Lung (tissue), 12 donors: ENCODE data around the gene NOP10. TPM values are rescaled to one million over a fixed set of nuclear protein-coding genes. Genes with fewer than 3 reads are reported as not detected.
"Not testable (repeated sequence)": the region's sequence is repeated elsewhere in the genome, so short reads cannot be mapped to it uniquely, and the experiment has no call there.

Experiments used
- ATAC-seq: fragments of 200-7000 bp; cut with Tn5 transposase; one replicate; pipeline ENCODE4 v1.9.1; 2020; ENCODE audit warnings: moderate number of reproducible peaks; ENCODE audit not compliant: insufficient read depth, low FRiP score
- DNase-seq, 3 donors: peaks; one replicate each; pipeline ENCODE4 v3.0.0-alpha.2; 2013 to 2017
- H3K27ac ChIP-seq, 2 donors: one replicate each; pipeline ENCODE4 v1.5.1; 2013; ENCODE audit warnings: mild to moderate bottlenecking in 2 of 2, moderate library complexity in 2 of 2, control low read depth in 1 of 2, inconsistent platforms in 1 of 2, low read depth in 1 of 2, low read length in 1 of 2
- H3K27me3 ChIP-seq, 3 donors: one replicate each; pipeline ENCODE4 v1.5.1; 2013; ENCODE audit warnings: low read length in 2 of 3; ENCODE audit not compliant: control insufficient read depth in 3 of 3, insufficient read depth in 3 of 3
- H3K36me3 ChIP-seq, 4 donors: one replicate each; pipeline ENCODE4 v1.5.1; 2013; ENCODE audit warnings: low read length in 4 of 4, mild to moderate bottlenecking in 1 of 4, moderate library complexity in 1 of 4; ENCODE audit not compliant: control insufficient read depth in 4 of 4, insufficient read depth in 4 of 4
- H3K4me1 ChIP-seq, 5 donors: one replicate each; pipeline ENCODE4 v1.5.1; 2013; ENCODE audit warnings: low read length in 5 of 5, mild to moderate bottlenecking in 2 of 5, moderate library complexity in 1 of 5; ENCODE audit not compliant: control insufficient read depth in 5 of 5, insufficient read depth in 5 of 5
- H3K4me3 ChIP-seq: one replicate; pipeline ENCODE4 v1.5.1; 2013; ENCODE audit warnings: mild to moderate bottlenecking, control low read depth, moderate library complexity
- H3K9ac ChIP-seq, 2 donors: one replicate each; pipeline ENCODE4 v1.5.1; 2013; ENCODE audit warnings: low read length in 2 of 2, control low read depth in 1 of 2; ENCODE audit not compliant: insufficient read depth in 1 of 2
- H3K9me3 ChIP-seq, 4 donors: one replicate each; pipeline ENCODE4 v1.5.1; 2013; ENCODE audit warnings: low read length in 3 of 4, mild to moderate bottlenecking in 1 of 4, moderate library complexity in 1 of 4; ENCODE audit not compliant: control insufficient read depth in 4 of 4, insufficient read depth in 3 of 4
- CTCF ChIP-seq: IDR thresholded peaks from 2 replicates; pipeline ENCODE4 v1.5.1; 2012; ENCODE audit warnings: mild to moderate bottlenecking; ENCODE audit errors: control extremely low read depth, extremely low read depth
- WGBS, 2 donors: extraction: QIAGEN DNeasy Blood & Tissue Kit; methylation state at CpG; one replicate each; pipeline ENCODE4 v1.1.7; 2013; 5-methylcytosine and 5-hydroxymethylcytosine counted together
- polyA plus RNA-seq, 2 donors: library from polyadenylated mRNA; stranded (reverse); fragments of 200-250 nt; gene quantifications; one replicate each; pipeline ENCODE4 v1.2.1, GENCODE V29; 2013
- total RNA-seq, 2 donors: library from RNA; depleted of rRNA in 1 of 2; stranded (reverse); fragments of >200 nt in 1 of 2; gene quantifications; one replicate each; pipeline ENCODE4 v1.2.1, GENCODE V29; 2014 to 2021
- donor health status: control.
- donor health status: control.
- donor health status: Bipolar disorder and iron deficiency.
- donor health status: healthy.
- donor health status: DM: yes; HTN: yes; CAD: no.

Gene NOP10
- total and polyA plus RNA-seq, 4 donors: 103 to 509 (median 233) TPM

GRCh38 chr15:34357653-34358052 lies 14.7 kb upstream of the NOP10 start:
- no peak for TF ChIP-seq CTCF
- 86 to 91% methylated on average over 1 of the region's 1 CpG for WGBS, 2 donors
- no peak overlapping the region for H3K9ac ChIP-seq
- H3K27me3 ChIP-seq: no peaks in the 10 kb centered on the region
- H3K9me3 ChIP-seq: no peaks in the 10 kb centered on the region
- ATAC-seq: no peak
- no peak overlapping the region for H3K4me3 ChIP-seq
- peaks cover 5 to 24% (median 8%) of the 10 kb centered on the region in 4 donors for H3K36me3 ChIP-seq
- no peaks in the 10 kb centered on the region for H3K4me1 ChIP-seq
- no peak for DNase-seq
- no peak overlapping the region for H3K27ac ChIP-seq

GRCh38 chr15:34355241-34355640 lies 12.3 kb upstream of the NOP10 start:
- Histone ChIP-seq H3K4me1 (no peaks in the 10 kb centered on the region), H3K9ac (no peak overlapping the region), H3K36me3 (peaks cover under 1 to 20% (median 8%) of the 10 kb centered on the region in 4 donors), H3K9me3 (peaks cover 0 to 2% (median 0%) of the 10 kb centered on the region in 4 donors), H3K27me3 (no peaks in the 10 kb centered on the region), H3K4me3 (no peak overlapping the region), H3K27ac (no peak overlapping the region)
- WGBS, 2 donors: 88% methylated on average over 9 of the region's 9 CpGs
- no peak for TF ChIP-seq CTCF
- DNase-seq (no peak), ATAC-seq (no peak)

GRCh38 chr15:34354286-34354685 lies 11.3 kb upstream of the NOP10 start:
- Histone ChIP-seq H3K9me3 (peaks cover 0 to 2% (median 0%) of the 10 kb centered on the region in 4 donors), H3K4me1 (no peaks in the 10 kb centered on the region), H3K36me3 (peaks cover 0 to 20% (median 4%) of the 10 kb centered on the region in 4 donors), H3K27ac (no peak overlapping the region), H3K9ac (no peak overlapping the region), H3K27me3 (no peaks in the 10 kb centered on the region), H3K4me3 (no peak overlapping the region)
- WGBS, 2 donors: 88 to 93% methylated on average over 7 of the region's 7 CpGs
- ATAC-seq (no peak), DNase-seq (no peak)
- TF ChIP-seq CTCF: no peak

- no peaks in the 10 kb centered on the region for H3K27me3 ChIP-seq
- DNase-seq: no peak
- H3K36me3 ChIP-seq: peaks cover 0 to 17% (median 3%) of the 10 kb centered on the region in 4 donors
- H3K27ac ChIP-seq: no peak overlapping the region
- no peak for ATAC-seq
- no peak overlapping the region for H3K9ac ChIP-seq
- H3K4me3 ChIP-seq: no peak overlapping the region
- no peak for TF ChIP-seq CTCF
- H3K4me1 ChIP-seq: no peaks in the 10 kb centered on the region
- peaks cover 0 to 2% (median 0%) of the 10 kb centered on the region in 4 donors for H3K9me3 ChIP-seq
- WGBS, 2 donors: 81 to 89% methylated on average over 2 of the region's 2 CpGs
Observed at GRCh38 chr15:34353627-34354026, 10.7 kb upstream of the NOP10 start.

GRCh38 chr15:34352996-34353395 lies 10.1 kb upstream of the NOP10 start:
- WGBS, 2 donors: 92 to 96% methylated on average over 12 of the region's 12 CpGs
- DNase-seq: not testable (repeated sequence)

More at GRCh38 chr15:34352996-34353395, 10.1 kb upstream of the NOP10 start:
- H3K27me3 ChIP-seq, H3K27ac ChIP-seq, H3K4me3 ChIP-seq, H3K9me3 ChIP-seq, H3K4me1 ChIP-seq, H3K9ac ChIP-seq, ATAC-seq: not testable (repeated sequence)
- peaks cover 0 to 17% (median 1%) of the 10 kb centered on the region in 4 donors for H3K36me3 ChIP-seq
